WTC11 (cell line): ENCODE measurements around the gene IMMP1L. TPM values are rescaled to one million over a fixed set of nuclear protein-coding genes. Genes with fewer than 3 reads are reported as not detected.

ENCODE experiments used
- ATAC-seq: fragments of 200-7000 bp; cut with Tn5 transposase; 2 replicates; pipeline ENCODE4 v1.10.0; 2021; ENCODE audit warnings: mild to moderate bottlenecking, moderate library complexity
- CTCF ChIA-PET: fragments of 300-600 bp; sonication (Branson Sonifier 250); formaldehyde crosslinking; loops from one replicate; lab custom pipeline; 2021; ENCODE audit warnings: antibody characterized with exemption; lab: Charles Lee
- POLR2A ChIA-PET: fragments of 350-600 bp; sonication (Branson Sonifier 250); formaldehyde crosslinking; loops from one replicate; lab custom pipeline; 2021; ENCODE audit warnings: antibody characterized with exemption; lab: Charles Lee
- DNase-seq: peaks from one replicate; pipeline ENCODE4 v3.0.0; 2021; ENCODE audit warnings: low spot score
- H3K27ac Mint-ChIP-seq: 2 replicates; pipeline ENCODE4 v1.8.0; 2021; ENCODE audit warnings: mixed read lengths
- H3K27me3 Mint-ChIP-seq: 2 replicates; pipeline ENCODE4 v1.8.0; 2021; ENCODE audit warnings: low read depth, mild to moderate bottlenecking, moderate library complexity, mixed read lengths
- H3K36me3 Mint-ChIP-seq: 2 replicates; pipeline ENCODE4 v1.8.0; 2021; ENCODE audit warnings: mixed read lengths
- H3K4me1 Mint-ChIP-seq: 2 replicates; pipeline ENCODE4 v1.8.0; 2022; ENCODE audit warnings: mixed read lengths
- H3K4me3 Mint-ChIP-seq: 2 replicates; pipeline ENCODE4 v1.8.0; 2021; ENCODE audit warnings: mild to moderate bottlenecking, moderate library complexity, mixed read lengths
- H3K9me3 Mint-ChIP-seq: 2 replicates; pipeline ENCODE4 v1.8.0; 2021; ENCODE audit warnings: mixed read lengths
- ESRRA ChIP-seq: sonication (generic); formaldehyde crosslinking; IDR thresholded peaks from 2 replicates; pipeline ENCODE4 v1.8.1; 2022; ENCODE audit warnings: mild to moderate bottlenecking, missing genetic modification reagents, borderline replicate concordance
- IRF2 ChIP-seq: sonication (generic); formaldehyde crosslinking; IDR thresholded peaks from 2 replicates; pipeline ENCODE4 v1.8.0; 2022; ENCODE audit warnings: low read depth, missing genetic modification reagents, borderline replicate concordance
- MXD4 ChIP-seq: fragments of 250-450 bp; sonication (Bioruptor Pico); IDR thresholded peaks from 2 replicates; pipeline ENCODE4 v1.8.0; 2021; ENCODE audit warnings: mild to moderate bottlenecking, moderate library complexity, borderline replicate concordance
- NFYB ChIP-seq: sonication (generic); formaldehyde crosslinking; conservative IDR thresholded peaks from 2 replicates; pipeline ENCODE4 v1.8.0; 2022; ENCODE audit warnings: low read depth, missing genetic modification reagents
- RELA ChIP-seq: sonication (generic); formaldehyde crosslinking; IDR thresholded peaks from 2 replicates; pipeline ENCODE4 v1.8.1; 2022; ENCODE audit warnings: missing genetic modification reagents, mild to moderate bottlenecking, borderline replicate concordance
- SP1 ChIP-seq: sonication (generic); formaldehyde crosslinking; conservative IDR thresholded peaks from 2 replicates; pipeline ENCODE4 v1.8.1; 2022; ENCODE audit warnings: missing genetic modification reagents
- ZNF121 ChIP-seq: sonication (generic); formaldehyde crosslinking; IDR thresholded peaks from 2 replicates; pipeline ENCODE4 v1.8.0; 2023; ENCODE audit warnings: missing genetic modification reagents
- ZNF219 ChIP-seq: sonication (generic); formaldehyde crosslinking; IDR thresholded peaks from 2 replicates; pipeline ENCODE4 v1.8.0; 2023; ENCODE audit warnings: missing genetic modification reagents, mild to moderate bottlenecking, borderline replicate concordance
- ZNF423 ChIP-seq: fragments of 250-450 bp; sonication (Bioruptor Pico); IDR thresholded peaks from 2 replicates; pipeline ENCODE4 v2.1.2; 2022; ENCODE audit warnings: mild to moderate bottlenecking, moderate library complexity
- total RNA-seq: library from RNA; stranded (reverse); gene quantifications from 3 replicates; pipeline ENCODE4 v1.2.3, GENCODE V29; 2021
- TF ChIP-seq, protein P1 (sequence below): sonication (generic); formaldehyde crosslinking; IDR thresholded peaks from 2 replicates; pipeline ENCODE4 v1.8.1; 2022; ENCODE audit warnings: mild to moderate bottlenecking, missing genetic modification reagents, moderate library complexity, borderline replicate concordance
- TF ChIP-seq, protein P2 (sequence below): sonication (generic); formaldehyde crosslinking; IDR thresholded peaks from 2 replicates; pipeline ENCODE4 v1.8.0; 2022; ENCODE audit warnings: missing genetic modification reagents
- TF ChIP-seq, protein P3 (sequence below): sonication (generic); formaldehyde crosslinking; IDR thresholded peaks from 2 replicates; pipeline ENCODE4 v1.8.0; 2023; ENCODE audit warnings: mild to moderate bottlenecking, missing genetic modification reagents
- TF ChIP-seq, protein P4 (sequence below): sonication (generic); formaldehyde crosslinking; conservative IDR thresholded peaks from 2 replicates; pipeline ENCODE4 v1.8.1; 2022; ENCODE audit warnings: mild to moderate bottlenecking, missing genetic modification reagents
- TF ChIP-seq, protein P5 (sequence below): sonication (generic); formaldehyde crosslinking; IDR thresholded peaks from 2 replicates; pipeline ENCODE4 v1.8.1; 2023; ENCODE audit warnings: mild to moderate bottlenecking, missing genetic modification reagents, moderate library complexity
- TF ChIP-seq, protein P6 (sequence below): sonication (generic); formaldehyde crosslinking; IDR thresholded peaks from 2 replicates; pipeline ENCODE4 v1.8.0; 2023; ENCODE audit warnings: missing genetic modification reagents
- TF ChIP-seq, protein P7 (sequence below): sonication (generic); formaldehyde crosslinking; IDR thresholded peaks from 2 replicates; pipeline ENCODE4 v1.8.1; 2022; ENCODE audit warnings: missing genetic modification reagents, borderline replicate concordance
- TF ChIP-seq, protein P8 (sequence below): fragments of 200-600 bp; IDR thresholded peaks from 2 replicates; pipeline ENCODE4 v1.8.0; 2022; ENCODE audit warnings: antibody characterized with exemption

IMMP1L gene
- total RNA-seq, 1 experiment from 2014 or later = 29.6 TPM

DNA sequence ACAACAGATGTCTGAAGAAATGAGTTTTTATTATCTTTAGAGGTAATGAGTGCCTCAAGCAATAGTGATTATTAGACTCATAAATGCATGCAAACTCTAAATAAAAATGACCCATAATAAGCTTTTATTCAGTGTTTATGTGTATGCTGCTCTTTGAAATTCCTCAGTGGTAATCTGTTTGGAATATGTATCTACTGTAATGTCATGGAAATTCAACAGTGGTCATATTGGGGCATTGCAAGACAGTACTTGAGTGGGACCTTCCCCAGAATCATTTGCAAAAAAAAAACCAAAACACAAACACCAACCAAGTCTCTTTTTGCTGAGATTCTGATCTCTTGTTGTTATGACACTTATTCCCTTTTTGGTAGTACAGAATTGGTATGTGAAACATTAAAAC is 104.8 kb downstream of the IMMP1L start:
- no peaks in the 10 kb centered on the region for H3K27me3 Mint-ChIP-seq
- TF ChIP-seq ZNF219 (CRISPR knock-in tag) (no peak), ZNF423 (CRISPR knock-in tag) (no peak), SP1 (CRISPR knock-in tag) (no peak), IRF2 (CRISPR knock-in tag) (no peak), RELA (CRISPR knock-in tag) (no peak), NFYB (CRISPR knock-in tag) (no peak), ZNF121 (CRISPR knock-in tag) (no peak), ESRRA (CRISPR knock-in tag) (no peak)
- TF ChIP-seq, protein P1, sequence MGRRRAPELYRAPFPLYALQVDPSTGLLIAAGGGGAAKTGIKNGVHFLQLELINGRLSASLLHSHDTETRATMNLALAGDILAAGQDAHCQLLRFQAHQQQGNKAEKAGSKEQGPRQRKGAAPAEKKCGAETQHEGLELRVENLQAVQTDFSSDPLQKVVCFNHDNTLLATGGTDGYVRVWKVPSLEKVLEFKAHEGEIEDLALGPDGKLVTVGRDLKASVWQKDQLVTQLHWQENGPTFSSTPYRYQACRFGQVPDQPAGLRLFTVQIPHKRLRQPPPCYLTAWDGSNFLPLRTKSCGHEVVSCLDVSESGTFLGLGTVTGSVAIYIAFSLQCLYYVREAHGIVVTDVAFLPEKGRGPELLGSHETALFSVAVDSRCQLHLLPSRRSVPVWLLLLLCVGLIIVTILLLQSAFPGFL (CRISPR knock-in tag) = no peak
- TF ChIP-seq, protein P2, sequence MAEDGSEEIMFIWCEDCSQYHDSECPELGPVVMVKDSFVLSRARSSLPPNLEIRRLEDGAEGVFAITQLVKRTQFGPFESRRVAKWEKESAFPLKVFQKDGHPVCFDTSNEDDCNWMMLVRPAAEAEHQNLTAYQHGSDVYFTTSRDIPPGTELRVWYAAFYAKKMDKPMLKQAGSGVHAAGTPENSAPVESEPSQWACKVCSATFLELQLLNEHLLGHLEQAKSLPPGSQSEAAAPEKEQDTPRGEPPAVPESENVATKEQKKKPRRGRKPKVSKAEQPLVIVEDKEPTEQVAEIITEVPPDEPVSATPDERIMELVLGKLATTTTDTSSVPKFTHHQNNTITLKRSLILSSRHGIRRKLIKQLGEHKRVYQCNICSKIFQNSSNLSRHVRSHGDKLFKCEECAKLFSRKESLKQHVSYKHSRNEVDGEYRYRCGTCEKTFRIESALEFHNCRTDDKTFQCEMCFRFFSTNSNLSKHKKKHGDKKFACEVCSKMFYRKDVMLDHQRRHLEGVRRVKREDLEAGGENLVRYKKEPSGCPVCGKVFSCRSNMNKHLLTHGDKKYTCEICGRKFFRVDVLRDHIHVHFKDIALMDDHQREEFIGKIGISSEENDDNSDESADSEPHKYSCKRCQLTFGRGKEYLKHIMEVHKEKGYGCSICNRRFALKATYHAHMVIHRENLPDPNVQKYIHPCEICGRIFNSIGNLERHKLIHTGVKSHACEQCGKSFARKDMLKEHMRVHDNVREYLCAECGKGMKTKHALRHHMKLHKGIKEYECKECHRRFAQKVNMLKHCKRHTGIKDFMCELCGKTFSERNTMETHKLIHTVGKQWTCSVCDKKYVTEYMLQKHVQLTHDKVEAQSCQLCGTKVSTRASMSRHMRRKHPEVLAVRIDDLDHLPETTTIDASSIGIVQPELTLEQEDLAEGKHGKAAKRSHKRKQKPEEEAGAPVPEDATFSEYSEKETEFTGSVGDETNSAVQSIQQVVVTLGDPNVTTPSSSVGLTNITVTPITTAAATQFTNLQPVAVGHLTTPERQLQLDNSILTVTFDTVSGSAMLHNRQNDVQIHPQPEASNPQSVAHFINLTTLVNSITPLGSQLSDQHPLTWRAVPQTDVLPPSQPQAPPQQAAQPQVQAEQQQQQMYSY = no peak
- TF ChIP-seq, protein P3, sequence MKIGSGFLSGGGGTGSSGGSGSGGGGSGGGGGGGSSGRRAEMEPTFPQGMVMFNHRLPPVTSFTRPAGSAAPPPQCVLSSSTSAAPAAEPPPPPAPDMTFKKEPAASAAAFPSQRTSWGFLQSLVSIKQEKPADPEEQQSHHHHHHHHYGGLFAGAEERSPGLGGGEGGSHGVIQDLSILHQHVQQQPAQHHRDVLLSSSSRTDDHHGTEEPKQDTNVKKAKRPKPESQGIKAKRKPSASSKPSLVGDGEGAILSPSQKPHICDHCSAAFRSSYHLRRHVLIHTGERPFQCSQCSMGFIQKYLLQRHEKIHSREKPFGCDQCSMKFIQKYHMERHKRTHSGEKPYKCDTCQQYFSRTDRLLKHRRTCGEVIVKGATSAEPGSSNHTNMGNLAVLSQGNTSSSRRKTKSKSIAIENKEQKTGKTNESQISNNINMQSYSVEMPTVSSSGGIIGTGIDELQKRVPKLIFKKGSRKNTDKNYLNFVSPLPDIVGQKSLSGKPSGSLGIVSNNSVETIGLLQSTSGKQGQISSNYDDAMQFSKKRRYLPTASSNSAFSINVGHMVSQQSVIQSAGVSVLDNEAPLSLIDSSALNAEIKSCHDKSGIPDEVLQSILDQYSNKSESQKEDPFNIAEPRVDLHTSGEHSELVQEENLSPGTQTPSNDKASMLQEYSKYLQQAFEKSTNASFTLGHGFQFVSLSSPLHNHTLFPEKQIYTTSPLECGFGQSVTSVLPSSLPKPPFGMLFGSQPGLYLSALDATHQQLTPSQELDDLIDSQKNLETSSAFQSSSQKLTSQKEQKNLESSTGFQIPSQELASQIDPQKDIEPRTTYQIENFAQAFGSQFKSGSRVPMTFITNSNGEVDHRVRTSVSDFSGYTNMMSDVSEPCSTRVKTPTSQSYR (CRISPR knock-in tag) = no peak
- TF ChIP-seq, protein P4, sequence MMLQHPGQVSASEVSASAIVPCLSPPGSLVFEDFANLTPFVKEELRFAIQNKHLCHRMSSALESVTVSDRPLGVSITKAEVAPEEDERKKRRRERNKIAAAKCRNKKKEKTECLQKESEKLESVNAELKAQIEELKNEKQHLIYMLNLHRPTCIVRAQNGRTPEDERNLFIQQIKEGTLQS (CRISPR knock-in tag) = no peak
- TF ChIP-seq, protein P5, sequence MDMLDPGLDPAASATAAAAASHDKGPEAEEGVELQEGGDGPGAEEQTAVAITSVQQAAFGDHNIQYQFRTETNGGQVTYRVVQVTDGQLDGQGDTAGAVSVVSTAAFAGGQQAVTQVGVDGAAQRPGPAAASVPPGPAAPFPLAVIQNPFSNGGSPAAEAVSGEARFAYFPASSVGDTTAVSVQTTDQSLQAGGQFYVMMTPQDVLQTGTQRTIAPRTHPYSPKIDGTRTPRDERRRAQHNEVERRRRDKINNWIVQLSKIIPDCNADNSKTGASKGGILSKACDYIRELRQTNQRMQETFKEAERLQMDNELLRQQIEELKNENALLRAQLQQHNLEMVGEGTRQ (CRISPR knock-in tag) = no peak
- TF ChIP-seq, all 79 proteins: peak for 0
- no peak overlapping the region for H3K4me3 Mint-ChIP-seq
- ChIA-PET CTCF (no interaction called here), POLR2A (interaction anchor here (0.7 kb wide), 1 partner anchor 348 kb away, joined by 4 read pairs; no protein-coding TSS in a partner anchor)
- peaks cover 6% of the 10 kb centered on the region for H3K9me3 Mint-ChIP-seq
- H3K36me3 Mint-ChIP-seq = peaks cover 11% of the 10 kb centered on the region
- no peak for DNase-seq
- H3K27ac Mint-ChIP-seq = peak overlapping the region; percentile 84; the same call in 1 of the 2 replicates
- peaks cover 4% of the 10 kb centered on the region for H3K4me1 Mint-ChIP-seq
- no peak for ATAC-seq

DNA sequence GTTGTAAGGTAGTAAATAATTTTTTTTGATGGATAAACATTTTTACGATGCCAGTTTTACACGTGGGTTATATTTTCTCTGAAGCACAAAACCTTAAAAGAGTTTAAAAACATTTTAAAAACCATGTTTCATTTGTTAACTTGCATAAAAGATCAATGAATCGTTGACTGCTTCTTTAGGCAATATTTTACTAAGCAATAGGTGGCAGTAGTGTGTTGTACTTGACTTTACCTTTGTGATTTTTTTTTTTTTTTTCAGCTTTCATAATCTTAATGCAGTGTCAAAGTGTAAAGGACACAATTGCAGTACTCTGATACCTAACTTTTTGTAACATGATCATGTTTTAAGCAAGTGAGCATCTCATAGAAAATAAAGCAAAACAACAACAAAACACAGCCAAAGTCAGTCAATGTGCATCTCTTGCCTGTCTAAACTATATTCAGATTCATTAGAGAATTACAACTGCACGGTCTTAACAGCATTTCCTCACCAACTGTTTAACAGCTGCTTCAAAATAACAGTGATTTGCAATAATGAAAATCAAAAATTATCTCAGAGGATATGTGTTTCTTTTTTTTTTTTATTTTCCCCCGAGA is 112.1 kb downstream of the IMMP1L start:
- no peaks in the 10 kb centered on the region for H3K27me3 Mint-ChIP-seq

More for the DNA sequence above, 112.1 kb downstream of the IMMP1L start:
- no peak for ATAC-seq
- no peak for TF ChIP-seq MXD4 (CRISPR knock-in tag)
- TF ChIP-seq, protein P4 (CRISPR knock-in tag) = no peak
- TF ChIP-seq, protein P6, sequence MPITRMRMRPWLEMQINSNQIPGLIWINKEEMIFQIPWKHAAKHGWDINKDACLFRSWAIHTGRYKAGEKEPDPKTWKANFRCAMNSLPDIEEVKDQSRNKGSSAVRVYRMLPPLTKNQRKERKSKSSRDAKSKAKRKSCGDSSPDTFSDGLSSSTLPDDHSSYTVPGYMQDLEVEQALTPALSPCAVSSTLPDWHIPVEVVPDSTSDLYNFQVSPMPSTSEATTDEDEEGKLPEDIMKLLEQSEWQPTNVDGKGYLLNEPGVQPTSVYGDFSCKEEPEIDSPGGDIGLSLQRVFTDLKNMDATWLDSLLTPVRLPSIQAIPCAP (CRISPR knock-in tag) = no peak
- TF ChIP-seq, protein P7, sequence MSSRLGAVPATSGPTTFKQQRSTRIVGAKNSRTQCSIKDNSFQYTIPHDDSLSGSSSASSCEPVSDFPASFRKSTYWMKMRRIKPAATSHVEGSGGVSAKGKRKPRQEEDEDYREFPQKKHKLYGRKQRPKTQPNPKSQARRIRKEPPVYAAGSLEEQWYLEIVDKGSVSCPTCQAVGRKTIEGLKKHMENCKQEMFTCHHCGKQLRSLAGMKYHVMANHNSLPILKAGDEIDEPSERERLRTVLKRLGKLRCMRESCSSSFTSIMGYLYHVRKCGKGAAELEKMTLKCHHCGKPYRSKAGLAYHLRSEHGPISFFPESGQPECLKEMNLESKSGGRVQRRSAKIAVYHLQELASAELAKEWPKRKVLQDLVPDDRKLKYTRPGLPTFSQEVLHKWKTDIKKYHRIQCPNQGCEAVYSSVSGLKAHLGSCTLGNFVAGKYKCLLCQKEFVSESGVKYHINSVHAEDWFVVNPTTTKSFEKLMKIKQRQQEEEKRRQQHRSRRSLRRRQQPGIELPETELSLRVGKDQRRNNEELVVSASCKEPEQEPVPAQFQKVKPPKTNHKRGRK (CRISPR knock-in tag) = no peak
- TF ChIP-seq, protein P8, sequence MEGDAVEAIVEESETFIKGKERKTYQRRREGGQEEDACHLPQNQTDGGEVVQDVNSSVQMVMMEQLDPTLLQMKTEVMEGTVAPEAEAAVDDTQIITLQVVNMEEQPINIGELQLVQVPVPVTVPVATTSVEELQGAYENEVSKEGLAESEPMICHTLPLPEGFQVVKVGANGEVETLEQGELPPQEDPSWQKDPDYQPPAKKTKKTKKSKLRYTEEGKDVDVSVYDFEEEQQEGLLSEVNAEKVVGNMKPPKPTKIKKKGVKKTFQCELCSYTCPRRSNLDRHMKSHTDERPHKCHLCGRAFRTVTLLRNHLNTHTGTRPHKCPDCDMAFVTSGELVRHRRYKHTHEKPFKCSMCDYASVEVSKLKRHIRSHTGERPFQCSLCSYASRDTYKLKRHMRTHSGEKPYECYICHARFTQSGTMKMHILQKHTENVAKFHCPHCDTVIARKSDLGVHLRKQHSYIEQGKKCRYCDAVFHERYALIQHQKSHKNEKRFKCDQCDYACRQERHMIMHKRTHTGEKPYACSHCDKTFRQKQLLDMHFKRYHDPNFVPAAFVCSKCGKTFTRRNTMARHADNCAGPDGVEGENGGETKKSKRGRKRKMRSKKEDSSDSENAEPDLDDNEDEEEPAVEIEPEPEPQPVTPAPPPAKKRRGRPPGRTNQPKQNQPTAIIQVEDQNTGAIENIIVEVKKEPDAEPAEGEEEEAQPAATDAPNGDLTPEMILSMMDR = peak; percentile 38; the same call in 1 of the 2 replicates
- TF ChIP-seq, all 79 proteins: peak for 1
- Mint-ChIP-seq H3K4me3 (no peak overlapping the region), H3K27ac (no peak overlapping the region), H3K9me3 (peaks cover 13% of the 10 kb centered on the region), H3K36me3 (peaks cover 18% of the 10 kb centered on the region), H3K4me1 (no peaks in the 10 kb centered on the region; the same call in 1 of the 2 replicates)
- DNase-seq = no peak
- CTCF ChIA-PET = interaction anchor here (0.6 to 1.5 kb wide), 7 partner anchors 27 to 779 kb away, joined by 3 to 5 read pairs (median 3); partner anchors contain the start of genes DCDC1 and DNAJC24
- POLR2A ChIA-PET = no interaction called here
